HTR-8/SVneo (cell line): ENCODE results near the gene CD55.
A peak's percentile ranks its signal among the peaks of the same experiment; 100 is the strongest.

Experiments
- DNase-seq: peaks from one replicate; pipeline ENCODE4 v3.0.0; 2011; ENCODE audit warnings: low spot score, mixed read lengths; ENCODE audit not compliant: insufficient read length
- FAIRE-seq: peaks from 2 replicates; lab custom pipeline; 2011; peaks lifted over from hg19 to GRCh38; lab: Jason Lieb, UNC

Gene CD55

DNA sequence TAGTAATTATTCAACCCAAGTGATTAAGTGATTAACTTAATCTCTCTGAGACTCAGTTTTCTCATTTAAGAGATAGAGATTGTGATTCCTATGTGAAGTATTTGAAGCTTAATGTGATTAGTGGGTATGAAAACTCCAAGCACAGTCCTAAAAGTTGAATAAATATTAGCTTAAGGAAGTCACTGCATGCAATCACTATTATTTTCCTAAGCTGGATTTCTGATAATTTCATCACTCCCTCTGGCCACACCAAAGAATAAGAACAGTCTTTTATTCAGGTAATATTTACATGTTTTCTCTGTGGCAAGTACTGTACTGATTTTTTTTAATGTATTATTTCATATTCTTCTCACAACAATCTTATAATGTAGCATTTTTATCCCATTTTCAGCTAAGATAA is 31.1 kb downstream of the CD55 start:
- no peak for DNase-seq
- FAIRE-seq = no peak

DNA sequence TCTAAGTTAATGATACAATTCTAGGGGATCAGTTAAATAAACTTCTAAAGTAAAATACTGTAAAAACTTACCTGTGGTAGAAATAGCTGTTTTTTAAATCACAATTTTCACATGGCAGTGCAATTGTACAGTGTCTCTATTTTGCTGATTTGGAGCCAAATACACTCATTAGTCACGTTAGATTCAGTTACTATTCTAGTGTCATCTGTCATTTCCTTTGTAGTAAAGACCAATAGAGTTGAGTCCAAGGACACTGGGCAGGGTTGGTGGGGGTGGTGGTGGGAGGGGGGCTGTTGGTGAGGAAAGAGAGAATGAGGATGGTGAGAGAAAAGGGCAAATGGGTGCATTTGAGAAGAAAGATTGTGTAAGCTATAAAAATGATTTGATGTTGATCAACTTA is 33.6 kb downstream of the CD55 start:
- DNase-seq = no peak
- FAIRE-seq = no peak

DNA sequence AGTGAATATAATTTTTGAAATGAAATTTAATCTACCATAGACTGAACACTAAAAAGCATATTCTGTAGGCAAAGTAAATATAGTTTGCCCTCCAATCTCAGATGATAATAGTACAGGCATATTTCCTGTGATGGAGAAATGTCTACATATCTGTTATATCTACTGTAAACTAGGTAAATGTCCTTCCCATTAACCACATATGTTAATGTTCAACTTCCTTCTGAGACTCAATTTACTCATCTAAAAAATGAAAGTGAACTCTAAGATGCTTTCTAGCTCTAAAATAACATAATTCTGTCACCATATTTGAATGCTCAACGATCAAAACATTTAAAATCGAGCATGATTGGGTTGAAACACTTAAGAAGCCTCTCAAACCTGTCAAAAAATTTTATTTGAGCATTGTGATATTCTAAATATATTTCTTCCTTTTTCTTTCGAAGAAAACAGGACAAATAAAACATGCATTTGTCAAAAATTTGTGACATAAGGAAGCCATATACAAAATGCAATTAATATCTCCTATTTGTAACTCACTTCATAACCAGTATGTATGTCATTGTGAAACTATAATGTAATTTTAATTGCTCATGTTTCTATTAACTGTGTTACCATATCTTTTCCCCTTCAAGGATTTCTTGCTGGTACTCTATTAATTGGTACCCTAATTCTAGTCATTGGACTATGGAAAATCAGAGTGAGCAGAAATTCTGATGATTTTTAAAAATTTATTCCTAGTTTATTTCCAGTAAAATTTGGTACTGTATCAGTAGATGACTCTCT is 34.2 kb downstream of the CD55 start:
- FAIRE-seq (no peak), DNase-seq (no peak)

- no peak for FAIRE-seq
- no peak for DNase-seq
These were observed 39.6 kb downstream of the CD55 start for GRCh38 chr1:207361029-207361428.

DNA sequence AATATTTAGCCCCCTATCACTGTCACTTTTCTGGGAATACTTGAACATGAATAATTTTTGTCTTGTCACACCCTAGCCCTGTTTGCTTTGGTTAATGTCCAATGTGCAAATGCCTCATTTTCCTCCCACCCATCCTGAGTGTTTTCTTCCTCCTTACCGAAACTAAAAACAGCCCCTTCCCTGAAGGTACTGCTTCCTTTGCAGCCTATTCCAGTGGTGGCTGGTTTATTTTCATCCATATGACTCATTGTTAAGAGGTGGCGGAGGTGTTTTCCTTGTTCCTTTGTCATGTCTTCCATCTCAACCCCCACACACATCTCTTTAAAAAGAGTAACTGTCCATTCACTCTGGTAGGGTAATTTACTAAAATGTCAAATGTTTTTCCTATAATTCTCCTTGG is 40.4 kb downstream of the CD55 start:
- FAIRE-seq (no peak), DNase-seq (no peak)

DNA sequence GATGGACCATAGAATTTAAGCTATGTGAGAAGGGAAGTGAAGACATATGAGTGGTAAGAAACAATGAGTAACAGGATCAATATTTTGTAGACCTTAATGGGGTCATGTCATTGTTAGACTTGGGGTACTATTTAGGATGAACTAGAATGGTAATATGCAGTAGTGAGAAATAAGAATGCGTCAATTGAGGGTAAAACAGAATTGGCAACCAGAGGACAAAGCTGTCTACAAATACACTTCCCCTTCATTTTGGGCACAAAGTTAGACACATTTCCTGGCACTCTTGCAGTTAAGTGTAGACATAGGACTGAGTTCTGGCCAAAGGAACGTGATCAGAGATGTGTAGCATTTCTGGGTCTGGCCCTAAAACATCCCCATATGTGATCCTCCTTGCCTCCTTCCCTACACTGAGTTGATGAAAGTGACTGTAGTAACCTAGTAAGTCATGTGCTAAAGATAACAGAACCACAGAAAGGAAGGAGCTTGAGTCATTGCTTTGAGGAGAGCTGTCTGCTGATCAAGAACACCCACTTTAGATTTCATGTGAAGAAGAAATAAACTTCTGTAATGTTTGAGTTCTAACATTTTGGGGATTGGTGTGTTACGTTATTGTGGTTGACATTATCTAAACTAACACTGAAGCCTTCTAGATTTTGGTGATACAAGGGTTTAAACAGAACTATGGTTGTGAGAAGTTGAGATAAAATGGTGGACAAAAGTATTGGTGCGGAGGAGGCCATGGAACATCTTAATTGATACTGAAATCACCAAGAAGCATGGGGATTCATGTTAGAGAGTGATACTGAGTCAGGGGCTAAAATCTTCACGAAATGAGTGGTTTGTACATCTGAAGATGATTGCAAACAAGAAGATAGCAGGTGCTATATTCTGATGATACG is 41.7 kb downstream of the CD55 start:
- no peak for FAIRE-seq
- no peak for DNase-seq

DNA sequence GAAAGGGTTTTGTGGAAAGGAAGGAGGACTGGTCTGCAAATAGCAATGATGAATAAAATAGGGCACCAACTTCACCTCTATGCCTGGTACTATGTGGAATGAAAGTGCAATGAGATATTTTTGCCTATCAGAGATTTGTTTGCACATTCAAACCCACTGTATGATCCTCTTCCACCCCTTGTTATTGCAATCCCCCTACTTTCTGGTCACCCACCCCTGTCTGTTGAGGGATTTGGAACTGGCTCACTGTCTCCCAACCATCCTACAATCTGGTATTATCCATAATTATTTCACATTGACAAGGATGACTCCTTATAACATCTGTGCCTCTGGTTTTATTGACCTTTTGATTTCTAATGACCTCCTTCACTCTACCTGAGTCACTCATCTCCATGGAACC is 42.4 kb downstream of the CD55 start:
- DNase-seq = no peak
- no peak for FAIRE-seq

DNA sequence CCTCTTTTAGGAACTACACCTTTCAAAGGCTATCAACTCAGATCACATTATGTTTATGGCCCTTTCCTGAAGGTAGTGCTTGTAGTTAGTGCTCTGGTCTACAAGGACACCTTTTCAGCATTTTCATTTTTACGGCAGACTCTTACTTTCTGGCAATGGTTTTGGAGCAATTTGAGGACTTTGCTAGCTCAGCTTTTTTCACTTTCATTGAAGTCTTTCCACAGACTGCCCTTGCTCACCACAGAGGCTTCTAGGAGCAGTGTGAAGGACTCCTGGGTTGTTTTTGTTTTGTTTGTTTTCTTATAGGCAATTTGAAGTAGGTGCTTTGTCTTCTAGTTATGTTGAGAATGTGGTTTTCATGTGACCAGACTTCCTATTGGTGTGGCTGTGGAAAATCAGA is 43.1 kb downstream of the CD55 start:
- DNase-seq (no peak), FAIRE-seq (no peak)

DNA sequence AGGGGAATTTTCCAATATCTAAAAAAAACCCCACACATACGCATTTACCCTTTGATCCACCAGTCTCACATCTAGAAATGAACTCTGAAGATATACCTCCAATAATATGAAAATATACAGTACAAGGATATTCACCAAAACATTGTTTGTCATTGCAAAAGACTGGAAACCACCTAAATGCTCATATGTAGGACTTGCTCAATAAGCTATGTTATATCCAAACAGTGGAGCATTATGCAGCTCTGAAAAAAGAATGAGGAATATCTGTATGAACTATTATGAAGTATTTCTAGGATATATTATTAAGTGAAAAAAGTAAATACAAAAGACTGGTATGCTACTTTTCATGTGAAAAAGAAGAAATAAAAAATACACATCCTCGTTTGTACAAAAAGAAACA is 43.6 kb downstream of the CD55 start:
- FAIRE-seq (no peak), DNase-seq (no peak)

GRCh38 chr1:207366022-207366421 is 44.5 kb downstream of the CD55 start:
- DNase-seq (no peak), FAIRE-seq (no peak)

- FAIRE-seq (no peak), DNase-seq (no peak)
These were observed 67.2 kb downstream of the CD55 start for GRCh38 chr1:207388721-207389120.

DNA sequence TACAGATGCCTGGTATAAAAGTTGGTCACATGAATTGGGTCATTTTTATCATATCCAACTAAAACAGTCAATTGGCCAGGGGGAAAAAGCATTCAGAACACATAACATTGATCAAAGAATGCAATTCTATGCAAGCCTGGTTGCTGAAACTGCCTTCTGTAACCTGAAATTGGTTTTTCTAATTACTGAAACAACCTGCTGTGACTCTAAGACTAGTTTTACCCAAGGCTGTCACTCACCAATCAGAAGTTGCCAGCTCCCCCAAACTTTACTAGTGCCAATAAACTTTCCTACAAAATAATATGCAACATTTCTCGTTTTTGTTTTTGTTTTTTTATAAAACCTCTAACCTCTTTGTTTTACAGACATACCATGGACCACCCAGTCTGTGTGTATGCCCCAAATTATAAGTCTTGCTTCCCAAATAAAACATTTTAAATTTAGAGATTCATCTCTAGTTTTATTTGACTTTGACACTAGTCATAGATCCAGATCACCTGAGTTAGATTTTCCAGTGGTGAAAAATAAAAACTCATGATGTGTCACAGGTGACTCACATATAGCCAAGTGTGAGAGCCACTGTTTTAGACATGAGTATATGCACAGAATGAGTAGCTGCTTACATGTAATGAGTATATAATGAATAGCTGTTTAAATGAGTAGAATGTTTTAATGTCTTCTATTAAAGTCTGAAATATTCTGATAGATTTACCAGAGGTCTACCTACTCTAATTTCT is 68.4 kb downstream of the CD55 start:
- no peak for DNase-seq
- FAIRE-seq = no peak

- FAIRE-seq (peak; percentile 72), DNase-seq (no peak)
These were observed 72.1 kb downstream of the CD55 start for GRCh38 chr1:207393610-207394009.

DNA sequence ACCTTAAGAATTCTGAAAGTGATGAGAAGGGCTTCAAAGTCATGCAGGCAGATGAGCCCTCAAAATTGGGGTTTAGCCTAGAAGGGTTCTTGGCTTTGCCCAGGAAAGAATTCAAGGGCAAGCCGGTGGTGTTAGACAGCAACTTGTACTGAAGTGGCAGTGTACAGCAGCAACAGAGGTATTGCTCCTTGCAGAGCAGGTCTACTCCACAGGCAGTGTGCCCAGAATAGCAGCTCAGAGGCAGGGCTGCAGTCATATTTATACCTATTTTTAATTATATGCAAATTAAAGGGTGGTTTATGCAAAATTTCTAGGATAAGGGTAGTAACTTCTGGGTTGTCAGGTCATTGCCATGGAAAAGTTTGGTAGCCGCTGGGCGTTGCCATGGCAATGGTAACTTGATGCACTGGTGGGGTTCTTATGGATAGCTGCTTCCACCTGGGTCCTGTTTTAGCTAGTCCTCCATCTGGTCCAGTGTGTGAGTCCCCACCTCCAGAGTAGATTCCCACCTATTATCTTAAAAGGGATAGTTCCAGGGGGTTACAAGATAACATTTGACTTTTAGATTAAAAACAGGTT is 74.8 kb downstream of the CD55 start:
- no peak for FAIRE-seq
- DNase-seq = no peak

- FAIRE-seq (no peak), DNase-seq (no peak)
These were observed 76.0 kb downstream of the CD55 start for GRCh38 chr1:207397525-207397926.

DNA sequence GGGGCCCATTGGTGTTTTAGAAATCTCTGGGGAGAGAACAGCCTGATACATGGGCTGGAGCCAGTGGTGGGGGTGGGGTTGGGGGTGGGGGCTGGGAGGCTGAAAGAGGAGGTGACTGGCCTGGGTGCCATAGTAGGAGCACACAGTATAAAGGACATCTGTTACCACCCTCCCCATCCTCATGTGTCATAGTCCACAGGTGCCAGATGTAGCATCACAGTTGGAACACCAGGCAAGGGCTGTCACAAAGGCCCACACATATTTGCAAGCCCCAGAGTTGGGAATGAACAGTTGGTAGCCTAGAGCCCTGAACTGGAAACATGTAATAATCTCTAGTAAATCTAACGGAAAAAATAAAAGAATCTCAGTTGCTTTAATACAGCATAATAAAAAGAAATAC is 77.5 kb downstream of the CD55 start:
- no peak for DNase-seq
- FAIRE-seq = no peak

DNA sequence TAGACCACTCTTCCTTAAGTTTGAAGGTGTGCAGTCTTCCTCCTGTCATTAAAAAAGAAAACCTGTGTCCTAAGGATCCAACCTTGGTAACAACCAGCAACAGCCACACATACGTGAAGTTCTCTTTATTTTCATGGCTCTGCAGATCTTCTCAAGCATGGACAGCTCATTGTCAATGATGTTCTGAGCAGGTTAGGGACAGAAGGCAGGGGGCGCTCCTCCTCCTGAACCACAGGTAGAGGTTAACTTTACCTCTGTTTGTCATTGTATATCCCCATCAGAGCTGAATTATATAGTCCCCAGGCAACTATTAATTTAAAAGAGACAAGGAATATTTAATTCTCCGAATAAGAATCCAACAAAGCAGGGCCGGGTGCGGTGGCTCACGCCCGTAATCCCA is 80.1 kb downstream of the CD55 start:
- FAIRE-seq = no peak
- DNase-seq = no peak

DNA sequence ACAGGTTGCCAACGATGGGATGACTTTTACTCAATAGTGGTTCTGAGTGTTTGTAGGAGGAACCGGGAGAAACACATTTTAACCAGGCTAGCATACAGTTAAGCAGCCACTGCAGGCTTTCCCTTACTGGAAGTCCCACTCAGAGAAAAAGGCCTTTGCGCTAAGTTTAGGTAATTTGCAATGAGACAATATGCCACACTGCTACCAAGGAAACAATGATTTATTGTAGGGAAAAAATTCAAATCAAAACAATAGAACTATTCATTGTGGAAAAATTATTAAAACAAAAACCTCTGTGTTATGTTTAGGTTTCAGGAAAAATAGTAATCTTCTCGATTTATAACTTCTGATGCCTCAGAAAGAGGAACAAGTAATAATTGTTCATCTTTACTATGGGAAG is 81.3 kb downstream of the CD55 start:
- FAIRE-seq (no peak), DNase-seq (no peak)

GRCh38 chr1:207404849-207405525 is 83.5 kb downstream of the CD55 start:
- DNase-seq = peak; percentile 67
- FAIRE-seq = no peak

- FAIRE-seq = no peak
- DNase-seq = no peak
These were observed 84.3 kb downstream of the CD55 start for GRCh38 chr1:207405814-207406213.
